Stimulated activated naive CD4-positive, alpha-beta T cell treated with Interleukin-2 at 50 U/mL for 16 hours (primary cell): ENCODE results near the gene CFAP90.

Source experiments
- DNase-seq: peaks from one replicate; lab custom pipeline; 2025; lab: John Stamatoyannopoulos, UW

Gene CFAP90

DNA sequence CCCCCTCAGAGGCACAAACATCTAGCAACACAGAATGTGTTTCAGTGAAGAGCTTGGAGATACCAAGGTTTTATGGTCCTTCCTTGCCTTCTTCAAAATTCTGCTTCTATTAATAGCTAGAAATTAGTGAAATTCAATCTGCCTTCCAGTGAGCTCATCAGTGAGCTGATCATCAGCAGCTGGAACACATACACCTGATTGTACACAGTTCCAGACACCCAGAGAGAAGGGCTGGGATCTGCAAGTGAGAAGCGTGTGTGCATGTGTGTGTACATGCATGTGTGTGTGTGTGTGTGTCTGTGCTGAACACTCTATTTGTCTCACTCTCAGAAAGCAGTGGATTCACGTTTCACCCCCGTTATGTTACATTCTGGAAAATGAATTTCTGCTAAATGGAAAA lies 28.5 kb downstream of the CFAP90 start:
- DNase-seq = no peak

- DNase-seq = no peak
Observed at GRCh38 chr5:7816535-7816901, 34.4 kb downstream of the CFAP90 start.

GRCh38 chr5:7815892-7816534 lies 34.9 kb downstream of the CFAP90 start:
- DNase-seq = peak; percentile 48

DNA sequence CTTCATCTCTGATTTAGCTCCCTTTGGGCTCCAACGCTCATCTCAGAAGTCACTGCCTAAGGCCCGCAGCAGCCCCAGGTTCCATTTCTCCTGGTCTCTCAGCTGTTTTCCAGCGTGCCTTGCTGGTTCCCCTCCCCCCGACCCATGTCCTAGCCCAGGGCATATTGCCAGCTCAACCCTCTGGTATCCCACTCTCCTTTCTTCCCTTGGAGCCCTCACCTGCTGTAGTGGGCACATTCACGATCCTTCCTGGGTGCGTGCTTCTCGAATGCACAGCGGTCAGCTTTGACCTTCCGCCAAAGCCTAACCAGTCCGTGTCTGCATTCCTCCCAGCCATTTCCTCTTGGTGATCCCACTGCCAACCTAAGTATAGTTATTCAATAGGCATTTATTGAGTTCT lies 36.1 kb downstream of the CFAP90 start:
- DNase-seq = no peak

DNA sequence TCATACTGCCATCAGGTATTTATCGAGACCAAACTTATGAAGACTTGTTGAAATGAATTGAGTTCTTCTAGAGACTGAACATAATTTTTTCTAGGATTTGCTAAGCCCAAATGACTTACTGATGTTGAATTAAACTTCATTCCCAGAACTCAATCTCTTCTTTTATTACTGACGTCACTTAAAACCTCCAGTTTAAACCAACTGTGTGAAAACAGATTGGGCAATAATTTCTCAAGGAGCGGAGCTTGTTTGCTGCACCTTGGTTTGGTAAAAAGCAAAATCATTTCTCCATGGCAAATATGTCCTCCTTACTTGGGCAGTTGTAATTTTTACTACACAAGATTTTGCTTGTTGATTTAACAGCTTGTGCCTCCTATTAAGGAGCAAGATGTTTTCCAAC lies 37.4 kb downstream of the CFAP90 start:
- no peak for DNase-seq

- DNase-seq = no peak
Observed at GRCh38 chr5:7813007-7813406, 37.9 kb downstream of the CFAP90 start.

DNA sequence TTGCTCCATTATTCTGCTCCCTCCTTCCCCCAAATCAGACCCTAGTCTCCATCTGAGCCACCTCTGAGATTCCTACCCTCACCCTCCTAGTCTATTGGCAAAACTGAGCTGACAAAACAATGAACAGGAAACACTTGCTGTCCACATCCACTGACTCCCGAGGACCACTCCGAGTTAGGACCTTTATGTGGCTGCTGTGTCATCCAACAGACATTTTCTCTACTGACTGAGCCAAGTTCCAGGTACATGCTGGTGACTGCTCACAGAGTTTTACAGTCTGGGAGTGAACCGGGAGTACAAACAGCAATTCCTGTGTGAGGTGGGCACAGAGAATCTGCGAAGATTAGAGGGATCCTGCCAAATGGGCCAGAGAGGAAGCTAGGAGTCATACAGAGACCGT lies 39.2 kb downstream of the CFAP90 start:
- DNase-seq = no peak

- DNase-seq = no peak
Observed at GRCh38 chr5:7808998-7809397, 41.9 kb downstream of the CFAP90 start.

DNA sequence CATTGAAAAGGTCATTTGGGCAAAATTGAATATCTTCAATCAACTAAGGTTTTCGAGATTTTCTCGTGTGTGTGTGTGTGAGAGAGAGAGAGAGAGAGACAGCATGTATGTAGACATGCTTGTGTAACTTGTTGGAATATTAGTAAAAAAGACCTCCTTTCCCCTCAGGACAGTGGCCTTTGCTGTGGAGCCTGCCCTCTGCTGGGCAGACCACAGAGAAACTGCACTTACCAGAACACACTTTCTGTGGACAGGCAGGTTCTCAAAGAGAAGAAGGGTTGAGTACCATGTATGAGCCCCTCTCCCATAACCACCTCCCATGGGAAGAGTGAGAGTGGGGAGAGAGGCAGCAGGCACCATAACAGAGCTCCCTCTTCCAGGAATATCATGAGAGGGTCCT lies 45.6 kb downstream of the CFAP90 start:
- no peak for DNase-seq

GRCh38 chr5:7803937-7804336 lies 47.0 kb downstream of the CFAP90 start:
- no peak for DNase-seq

GRCh38 chr5:7802855-7803254 lies 48.1 kb downstream of the CFAP90 start:
- DNase-seq = no peak

DNA sequence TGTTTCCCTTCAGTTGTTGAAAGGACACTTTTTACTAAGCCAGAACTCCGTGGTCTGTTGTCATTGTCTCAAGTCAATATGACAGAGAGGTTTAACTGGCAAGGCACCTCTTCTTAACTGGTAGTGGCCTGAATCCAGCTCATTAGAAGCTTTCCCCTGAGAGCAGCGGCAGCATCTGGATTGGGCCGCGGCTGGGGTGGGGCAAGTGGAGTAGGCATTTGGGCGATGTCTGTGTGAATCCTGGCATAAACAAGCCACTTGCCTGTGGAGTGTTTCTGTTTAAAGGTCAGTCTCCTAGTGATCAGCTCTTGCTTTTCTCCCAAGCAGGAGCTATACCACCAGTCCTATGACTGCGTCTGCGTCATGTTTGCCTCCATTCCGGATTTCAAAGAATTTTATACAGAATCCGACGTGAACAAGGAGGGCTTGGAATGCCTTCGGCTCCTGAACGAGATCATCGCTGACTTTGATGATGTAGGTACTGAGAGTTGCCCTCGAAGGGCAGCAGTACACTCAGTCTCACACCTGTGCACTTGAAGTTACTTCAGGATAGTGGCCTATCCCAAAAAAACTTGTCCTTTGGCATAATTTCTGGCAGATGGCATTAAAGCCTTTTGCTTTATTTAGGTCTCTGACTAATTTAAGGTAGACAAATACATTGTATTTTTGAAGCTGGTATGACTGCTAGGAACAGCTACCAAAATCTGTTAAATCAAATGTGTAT lies 48.9 kb downstream of the CFAP90 start:
- no peak for DNase-seq

- DNase-seq = no peak
Observed at GRCh38 chr5:7795306-7795705, 55.6 kb downstream of the CFAP90 start.

DNA sequence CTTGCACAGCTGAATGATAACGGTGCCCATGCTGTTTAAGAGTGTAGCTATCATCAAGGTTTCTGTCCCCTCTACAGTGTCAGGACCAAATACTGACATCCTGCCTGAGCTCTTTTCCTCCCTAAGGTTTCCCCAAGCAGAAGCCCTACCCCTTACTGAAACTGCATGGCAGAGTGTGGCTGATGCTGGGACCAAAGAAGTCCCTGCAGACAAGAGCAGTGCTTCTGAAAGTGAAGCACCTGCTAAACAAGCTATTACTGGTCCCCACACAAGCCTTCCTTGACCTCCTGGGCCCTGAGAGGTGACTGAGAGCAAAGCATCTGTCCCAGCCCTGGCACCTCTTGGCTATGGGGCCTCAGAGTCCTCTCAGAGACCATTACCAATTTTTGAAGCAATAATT lies 56.1 kb downstream of the CFAP90 start:
- DNase-seq = no peak

DNA sequence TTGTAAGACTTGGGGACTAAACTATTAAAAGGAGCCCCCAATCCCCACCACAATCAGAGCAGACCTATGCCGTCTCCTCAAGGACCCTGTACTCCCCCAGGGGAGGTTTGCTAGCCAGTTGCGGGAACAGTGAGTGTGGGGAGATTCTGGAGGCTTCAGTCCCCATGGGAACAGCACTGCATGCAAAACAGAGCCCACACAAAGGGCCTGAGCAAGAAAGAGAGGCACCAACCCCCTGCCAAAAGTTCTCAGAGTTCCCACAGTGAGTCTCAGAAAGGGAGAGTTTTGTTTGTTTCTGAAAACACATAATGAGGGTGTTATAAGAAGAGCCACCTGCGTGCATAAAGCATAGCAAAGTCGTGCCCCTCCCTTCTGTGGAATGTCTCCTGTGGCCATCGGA lies 56.6 kb downstream of the CFAP90 start:
- DNase-seq = no peak

GRCh38 chr5:7793895-7794294 lies 57.0 kb downstream of the CFAP90 start:
- no peak for DNase-seq

DNA sequence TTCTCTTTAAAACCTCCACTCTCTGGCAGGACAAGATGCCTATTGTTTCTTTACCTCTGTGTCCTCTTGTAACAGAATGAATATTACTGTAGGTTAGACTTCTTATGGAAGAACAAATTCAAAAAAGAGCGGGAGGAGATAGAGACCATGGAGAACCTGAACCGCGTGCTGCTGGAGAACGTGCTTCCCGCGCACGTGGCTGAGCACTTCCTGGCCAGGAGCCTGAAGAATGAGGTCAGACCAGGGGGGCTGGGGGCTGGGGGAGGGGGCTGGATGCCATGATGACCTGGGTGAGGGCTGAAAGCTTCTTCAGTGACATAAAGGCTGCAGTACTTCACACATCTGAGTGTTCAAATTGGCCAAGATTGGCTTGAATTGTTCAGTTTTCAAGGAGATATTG lies 61.4 kb downstream of the CFAP90 start:
- no peak for DNase-seq

- DNase-seq = no peak
Observed at GRCh38 chr5:7787770-7788169, 63.2 kb downstream of the CFAP90 start.

GRCh38 chr5:7784683-7785380 lies 66.1 kb downstream of the CFAP90 start:
- DNase-seq = no peak

- no peak for DNase-seq
Observed at GRCh38 chr5:7781899-7782298, 69.0 kb downstream of the CFAP90 start.
